NCI-H82 treated with DMSO at 0.1 percent for 48 hours (cell line): ENCODE results near the gene TMA7.

Source experiments
- DNase-seq: peaks from one replicate; lab custom pipeline; 2025; ENCODE audit not compliant: unreplicated experiment; lab: John Stamatoyannopoulos, UW

Gene TMA7

GRCh38 chr3:48408823-48409281, 31.2 kb upstream of the TMA7 start:
- DNase-seq: no peak

- no peak for DNase-seq
These were observed 30.5 kb upstream of the TMA7 start for GRCh38 chr3:48409291-48410201.

GRCh38 chr3:48410205-48411040, 29.6 kb upstream of the TMA7 start:
- DNase-seq: no peak

GRCh38 chr3:48411041-48411588, 28.9 kb upstream of the TMA7 start:
- DNase-seq: no peak

- no peak for DNase-seq
These were observed 28.3 kb upstream of the TMA7 start for GRCh38 chr3:48411606-48412374.

- DNase-seq: no peak
These were observed 27.6 kb upstream of the TMA7 start for GRCh38 chr3:48412375-48413001.

- DNase-seq: no peak
These were observed 27.0 kb upstream of the TMA7 start for GRCh38 chr3:48413086-48413485.

- no peak for DNase-seq
These were observed 26.4 kb upstream of the TMA7 start for GRCh38 chr3:48413611-48414010.

GRCh38 chr3:48414376-48415250, 25.4 kb upstream of the TMA7 start:
- no peak for DNase-seq

- no peak for DNase-seq
These were observed 24.7 kb upstream of the TMA7 start for GRCh38 chr3:48415251-48415953.

GRCh38 chr3:48416091-48416505, 24.0 kb upstream of the TMA7 start:
- no peak for DNase-seq

GRCh38 chr3:48416546-48416945, 23.5 kb upstream of the TMA7 start:
- DNase-seq: no peak

GRCh38 chr3:48417529-48418108, 22.4 kb upstream of the TMA7 start:
- DNase-seq: no peak

- no peak for DNase-seq
These were observed 21.9 kb upstream of the TMA7 start for GRCh38 chr3:48418140-48418539.

- DNase-seq: no peak
These were observed 21.4 kb upstream of the TMA7 start for GRCh38 chr3:48418651-48419050.

- DNase-seq: no peak
These were observed 20.9 kb upstream of the TMA7 start for GRCh38 chr3:48419149-48419548.

GRCh38 chr3:48419597-48419996, 20.5 kb upstream of the TMA7 start:
- DNase-seq: no peak

GRCh38 chr3:48420561-48420960, 19.5 kb upstream of the TMA7 start:
- DNase-seq: no peak
